Ecto neural progenitor cell (in vitro differentiated cells): ENCODE data around the gene TMEM120A.

Experiments used
- DNase-seq: peaks from one replicate; pipeline ENCODE4 v3.0.0-alpha.2; 2018; ENCODE audit warnings: low spot score

TMEM120A gene

DNA sequence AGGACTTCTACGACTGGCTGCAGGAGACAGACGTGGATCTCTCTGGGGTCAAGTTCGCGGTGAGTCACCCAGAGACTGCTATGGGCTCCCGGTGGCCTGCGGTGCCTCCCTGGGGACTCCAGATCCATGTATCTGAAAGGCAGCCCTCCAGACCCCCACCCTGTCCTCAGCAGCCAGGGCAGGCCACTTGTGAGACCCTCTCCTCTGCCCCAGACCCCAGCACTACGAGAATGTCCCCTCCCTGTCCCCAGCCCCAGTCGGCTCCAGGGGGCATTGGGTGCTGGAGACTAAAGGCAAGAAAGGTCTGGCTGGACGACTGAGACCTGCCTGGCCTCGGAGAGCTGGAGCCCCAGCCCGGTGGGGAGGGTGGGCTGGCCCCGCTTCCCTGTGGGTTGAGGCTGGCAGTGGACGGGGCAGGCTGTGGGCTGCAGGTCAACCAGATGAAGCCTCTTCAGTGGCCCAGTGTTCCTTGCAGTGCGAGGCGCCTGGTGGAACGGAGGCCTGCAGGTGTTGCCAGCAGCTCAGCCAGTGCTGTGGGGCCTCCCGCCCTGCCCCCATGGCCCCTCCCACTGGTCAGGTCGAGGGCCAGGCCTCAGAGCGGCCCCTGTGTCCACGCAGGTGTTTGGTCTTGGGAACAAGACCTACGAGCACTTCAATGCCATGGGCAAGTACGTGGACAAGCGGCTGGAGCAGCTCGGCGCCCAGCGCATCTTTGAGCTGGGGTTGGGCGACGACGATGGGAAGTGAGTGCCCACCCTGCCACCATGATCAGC, 13.8 kb downstream of the TMEM120A start:
- DNase-seq = no peak

DNA sequence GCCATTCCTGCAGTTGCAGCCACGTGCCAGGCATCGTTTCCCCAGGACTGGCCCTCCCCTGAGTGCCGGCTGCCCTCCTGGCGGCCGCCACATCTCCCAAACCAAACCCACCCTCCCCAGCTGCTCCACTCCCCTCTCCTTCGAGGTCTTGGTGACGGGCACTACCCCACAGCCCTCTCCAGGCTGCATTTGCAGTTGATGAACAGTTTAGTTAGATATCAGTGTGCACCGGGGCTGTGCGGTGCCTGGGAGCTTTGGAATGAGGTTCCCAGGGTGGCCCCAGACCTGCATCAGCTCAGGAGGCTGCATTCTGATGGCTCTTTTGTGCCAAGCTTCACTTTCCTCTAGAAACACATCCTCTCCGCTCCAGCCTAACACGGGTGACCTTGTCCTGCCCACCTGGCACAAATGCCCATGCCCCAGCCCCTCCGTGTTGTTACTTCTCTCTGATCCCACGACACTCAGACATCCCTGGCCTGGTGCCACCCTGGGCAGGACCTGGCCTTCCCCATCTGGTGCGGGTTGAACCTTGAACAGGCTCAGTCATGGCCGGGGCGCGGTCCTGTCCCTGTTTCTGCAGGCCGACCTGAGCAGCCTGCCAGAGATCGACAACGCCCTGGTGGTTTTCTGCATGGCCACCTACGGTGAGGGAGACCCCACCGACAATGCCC, 14.5 kb downstream of the TMEM120A start:
- no peak for DNase-seq

DNA sequence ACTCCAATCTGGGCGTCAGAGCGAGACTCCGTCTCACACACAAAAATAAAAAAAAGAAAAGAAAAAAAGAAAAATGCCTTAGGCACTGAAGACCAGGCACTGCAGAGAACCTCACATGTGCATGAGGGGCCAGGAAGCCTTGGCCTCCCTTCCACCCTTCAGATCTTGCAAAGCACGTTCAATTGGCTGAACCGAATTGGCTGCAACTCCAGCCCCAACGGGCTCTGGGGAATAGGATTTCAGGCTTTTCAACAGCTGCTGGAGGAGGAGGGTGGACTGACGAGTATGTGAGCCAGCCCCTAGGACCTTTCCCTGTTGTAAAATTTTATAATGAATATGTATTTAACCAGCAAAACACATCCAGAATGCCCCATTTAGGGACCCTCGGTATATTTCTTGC, 16.7 kb downstream of the TMEM120A start:
- DNase-seq = no peak

DNA sequence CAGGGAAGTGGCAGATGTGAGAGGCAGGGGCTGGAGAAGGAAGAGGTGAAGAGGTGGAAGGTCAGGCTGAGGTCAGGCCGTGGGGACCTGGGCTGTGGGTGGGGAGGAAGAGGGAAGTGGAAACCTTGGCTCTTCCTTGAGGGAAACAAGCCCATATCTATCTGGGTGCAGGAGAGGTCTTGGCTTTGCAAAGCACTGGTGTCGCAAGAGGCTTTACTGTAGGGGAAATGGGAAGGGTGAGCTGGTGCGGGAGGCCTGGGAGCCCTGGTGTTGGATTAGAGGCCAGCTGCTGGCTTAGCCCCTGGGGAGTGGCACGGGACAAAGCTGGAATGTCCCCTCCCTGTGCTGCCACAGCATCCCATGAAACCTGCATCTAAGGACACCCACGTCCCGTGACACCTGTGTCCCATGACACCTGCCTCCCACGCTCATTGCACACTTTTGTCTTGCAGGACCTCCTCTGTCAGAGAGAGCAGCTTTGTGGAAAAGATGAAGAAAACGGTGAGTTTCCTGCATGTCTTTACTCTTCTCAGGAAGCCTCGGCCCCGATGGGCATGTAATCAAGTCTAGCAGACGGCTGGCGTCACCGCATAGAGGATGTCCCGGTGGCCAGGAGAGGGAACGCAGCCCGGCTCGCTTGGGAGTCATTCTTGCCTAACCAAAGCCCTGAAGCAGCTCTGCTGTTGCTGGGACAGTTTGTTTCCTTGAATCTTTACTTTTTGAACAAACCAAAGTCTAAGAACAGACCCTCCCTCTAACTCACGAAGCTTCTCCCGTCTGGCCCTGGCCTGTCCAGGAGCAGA, 22.2 kb downstream of the TMEM120A start:
- DNase-seq = peak; percentile 66

DNA sequence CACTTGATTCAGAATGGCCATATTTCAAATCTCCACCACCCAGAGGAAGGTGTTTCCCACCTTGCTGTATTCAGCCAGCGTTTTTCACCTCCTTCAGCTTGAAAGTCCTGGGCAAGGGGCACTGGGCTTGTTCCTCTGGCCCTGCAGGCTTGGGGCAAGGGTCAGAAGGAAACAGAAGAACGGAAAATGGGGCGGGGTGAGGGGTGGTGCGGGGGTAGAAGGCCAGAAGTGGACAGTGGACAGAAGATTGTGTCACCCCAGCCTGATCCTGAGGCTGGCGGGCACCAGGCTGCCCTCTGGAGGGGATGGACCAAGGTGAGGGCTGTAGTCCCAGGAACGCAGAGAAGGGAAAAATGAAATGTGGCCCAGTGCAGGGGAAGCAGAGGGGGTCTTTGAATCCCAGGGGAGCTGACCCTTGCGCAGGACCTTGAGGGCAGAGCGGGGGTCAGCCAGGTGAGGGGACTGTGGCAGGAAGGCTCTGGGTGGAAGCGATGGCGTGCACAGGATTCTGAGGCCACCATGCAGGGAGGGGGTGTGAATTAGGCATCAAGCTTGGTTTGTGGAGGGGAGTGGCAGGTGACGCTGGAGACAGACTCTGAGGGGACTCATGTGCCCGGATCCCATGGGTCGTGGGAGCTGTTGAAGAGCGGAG, 23.0 kb downstream of the TMEM120A start:
- DNase-seq = no peak

DNA sequence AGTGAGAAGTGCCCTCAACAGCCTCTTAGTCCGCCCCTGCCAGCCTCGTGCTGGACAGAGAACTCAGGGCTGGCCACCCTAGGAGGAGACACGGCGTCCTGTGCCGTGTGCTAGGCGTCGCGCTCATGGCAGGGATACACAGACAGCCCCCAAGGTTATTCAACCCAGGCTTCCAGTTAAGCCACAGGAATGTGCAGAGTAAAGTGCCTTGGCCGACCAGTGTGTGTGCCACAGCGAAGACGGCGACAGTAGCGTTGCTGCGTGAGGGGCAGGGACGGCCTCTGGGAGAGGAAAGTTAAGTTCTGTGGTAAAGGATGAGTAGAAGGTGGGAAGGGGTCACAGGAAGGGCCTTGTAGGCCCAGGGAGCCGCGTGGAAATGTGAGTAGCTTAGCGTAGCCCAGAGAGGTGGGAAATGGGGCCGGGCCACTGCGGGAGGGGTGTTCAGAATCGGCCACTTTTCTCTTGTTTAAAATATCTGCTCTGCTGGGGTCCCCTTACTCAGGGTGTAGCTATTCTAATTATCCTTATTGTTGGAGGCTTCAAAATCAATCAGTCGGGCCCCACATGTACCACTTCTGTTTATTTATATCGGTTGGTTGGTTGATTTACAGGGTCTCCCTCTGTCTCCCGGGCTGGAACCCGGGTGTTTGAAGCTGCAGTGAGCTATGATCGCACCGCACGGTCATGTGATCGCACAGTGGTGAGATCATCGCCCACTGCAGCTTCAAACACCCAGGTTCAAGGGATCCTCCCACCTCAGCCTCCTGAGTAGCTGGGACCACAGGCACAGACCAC, 24.5 kb downstream of the TMEM120A start:
- DNase-seq = no peak

DNA sequence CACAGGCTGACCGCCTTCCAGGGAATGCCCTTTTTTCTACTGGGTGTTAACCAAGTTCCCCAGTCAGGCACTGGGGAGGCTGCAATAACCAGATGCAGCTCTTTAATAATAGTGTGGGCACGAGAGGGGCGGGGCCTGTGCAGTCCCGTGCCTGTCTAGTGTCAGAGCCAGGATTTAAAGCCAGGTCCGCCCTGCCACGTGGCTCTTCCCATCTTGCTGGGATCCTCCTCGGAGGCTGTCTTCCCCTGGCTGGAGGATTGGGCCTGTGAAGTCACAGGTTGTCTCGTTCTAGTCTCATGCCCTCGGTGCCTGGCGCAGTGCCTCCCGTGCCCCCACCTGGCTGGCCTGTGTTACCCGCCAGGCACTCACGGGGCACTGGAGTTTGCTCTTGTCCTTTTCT, 25.2 kb downstream of the TMEM120A start:
- no peak for DNase-seq

DNA sequence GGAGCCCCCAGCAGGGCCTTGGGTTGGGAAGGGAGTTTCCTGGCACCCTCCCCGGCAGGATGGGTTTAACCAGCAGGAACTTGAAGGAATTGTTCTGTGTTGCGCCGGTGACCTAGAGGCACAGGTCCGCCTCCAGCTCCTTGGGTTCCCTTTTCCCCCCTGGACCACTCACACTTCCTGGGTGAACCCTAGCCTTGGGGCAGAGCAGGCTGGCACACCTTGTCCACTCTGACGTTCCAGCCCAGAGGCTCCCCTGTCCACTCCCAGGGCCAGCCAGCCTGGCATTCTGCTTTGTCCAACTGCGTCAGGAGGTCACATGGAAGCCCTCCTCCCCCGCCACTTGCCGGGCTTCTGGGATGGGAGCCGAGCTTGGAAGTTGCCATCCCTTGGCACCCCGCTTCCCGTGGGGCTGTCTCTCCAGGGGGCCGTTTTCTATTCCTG, 25.8 kb downstream of the TMEM120A start:
- DNase-seq = no peak

DNA sequence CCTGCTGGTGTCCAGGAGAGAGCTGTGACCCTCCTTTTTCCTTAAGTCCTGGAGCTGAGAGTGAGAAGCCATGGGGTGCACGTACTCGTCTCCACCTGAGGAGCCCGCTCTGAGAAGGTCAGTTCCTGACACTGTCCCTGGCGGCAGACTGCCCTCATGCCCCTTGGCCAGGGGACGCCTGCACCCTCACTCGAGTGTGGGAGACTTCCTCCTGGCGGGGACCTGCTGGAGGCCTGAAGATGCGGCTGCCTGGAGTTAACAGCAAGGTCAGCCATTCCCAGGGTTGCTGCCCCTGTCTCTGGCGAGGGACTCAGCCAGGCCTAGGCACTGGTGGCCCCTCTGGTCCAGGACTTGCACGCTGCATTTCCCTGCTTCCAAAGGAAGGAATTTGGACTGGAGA, 26.4 kb downstream of the TMEM120A start:
- DNase-seq = no peak

DNA sequence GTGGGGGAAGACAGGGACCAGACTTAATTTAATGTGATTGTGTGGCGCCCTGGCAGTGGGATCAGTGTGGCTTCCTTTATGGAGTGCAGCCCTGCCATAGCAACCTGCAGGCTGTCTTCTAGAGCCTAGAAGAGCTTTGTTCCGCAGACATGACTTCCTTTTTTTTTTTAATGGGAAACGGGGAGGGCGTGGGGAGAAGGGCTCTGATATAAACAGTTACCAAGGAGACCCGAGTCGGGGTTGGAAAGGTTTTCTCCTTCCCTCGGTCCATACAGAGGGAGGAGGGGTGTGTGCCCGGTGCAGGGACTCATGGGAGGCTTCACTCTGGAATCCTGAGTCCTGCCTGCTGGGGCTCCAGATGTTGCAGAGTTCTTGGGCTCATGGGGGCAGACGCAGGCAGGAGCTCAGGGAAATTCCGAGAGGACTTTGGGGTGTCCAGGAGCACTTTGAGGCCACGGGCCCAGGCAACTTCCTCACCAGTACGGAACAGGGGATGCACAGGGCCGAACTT, 26.9 kb downstream of the TMEM120A start:
- DNase-seq = peak; percentile 65

DNA sequence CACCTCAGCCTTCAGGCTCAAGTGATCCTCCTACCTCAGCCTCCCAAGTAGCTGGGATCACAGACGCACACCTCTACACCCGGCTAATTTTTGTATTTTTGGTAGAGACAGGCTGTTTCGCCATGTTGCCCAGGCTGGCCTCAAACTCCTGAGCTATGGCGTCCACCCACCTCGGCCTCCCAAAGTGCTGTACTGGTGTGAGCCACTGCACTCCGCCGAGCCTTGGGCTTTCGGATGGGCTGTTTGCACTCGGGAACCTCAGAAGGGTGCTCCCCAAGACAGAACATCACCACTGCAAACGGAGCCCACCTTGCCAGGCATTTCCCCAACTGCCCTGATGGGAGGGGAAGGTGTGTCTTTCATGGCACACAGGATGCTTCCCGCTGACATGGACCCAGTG, 27.3 kb downstream of the TMEM120A start:
- no peak for DNase-seq

DNA sequence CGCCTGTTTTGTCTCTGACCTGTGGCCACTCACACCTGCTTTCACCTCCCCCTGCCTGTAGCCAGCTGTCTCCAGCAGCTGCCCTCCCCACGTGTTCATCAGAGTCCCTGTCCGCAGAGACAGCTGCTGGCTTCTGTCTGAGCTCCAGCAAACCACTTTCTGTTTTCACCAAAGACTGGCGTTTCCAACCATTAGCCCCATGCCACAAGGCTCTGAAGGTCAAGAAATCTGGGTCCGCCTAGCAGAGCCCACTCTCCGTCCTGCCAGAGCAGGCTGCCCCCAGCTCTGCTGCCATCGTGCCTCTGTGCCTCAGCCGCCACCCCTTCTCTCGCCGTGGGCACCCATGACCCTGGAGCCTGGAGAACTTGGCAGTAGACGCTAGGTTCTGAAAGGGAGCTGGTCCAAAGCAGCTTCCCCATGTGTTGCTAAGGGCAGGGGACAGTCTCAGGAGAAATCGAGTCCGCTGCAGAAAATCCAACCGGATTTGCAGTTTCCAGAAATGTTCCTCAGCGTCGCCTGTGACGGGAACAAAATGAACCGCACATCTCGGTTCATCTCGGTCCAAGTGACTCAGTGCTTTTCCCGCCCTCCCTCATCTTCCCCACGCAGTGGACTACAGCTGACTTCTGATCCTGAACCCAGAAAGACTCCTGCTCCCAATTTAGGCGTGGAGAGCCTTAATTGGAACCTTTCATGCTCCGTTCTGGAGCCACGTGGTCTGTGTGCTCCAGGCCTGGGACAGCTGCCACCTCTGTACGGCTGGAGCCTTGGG, 28.0 kb downstream of the TMEM120A start:
- no peak for DNase-seq

DNA sequence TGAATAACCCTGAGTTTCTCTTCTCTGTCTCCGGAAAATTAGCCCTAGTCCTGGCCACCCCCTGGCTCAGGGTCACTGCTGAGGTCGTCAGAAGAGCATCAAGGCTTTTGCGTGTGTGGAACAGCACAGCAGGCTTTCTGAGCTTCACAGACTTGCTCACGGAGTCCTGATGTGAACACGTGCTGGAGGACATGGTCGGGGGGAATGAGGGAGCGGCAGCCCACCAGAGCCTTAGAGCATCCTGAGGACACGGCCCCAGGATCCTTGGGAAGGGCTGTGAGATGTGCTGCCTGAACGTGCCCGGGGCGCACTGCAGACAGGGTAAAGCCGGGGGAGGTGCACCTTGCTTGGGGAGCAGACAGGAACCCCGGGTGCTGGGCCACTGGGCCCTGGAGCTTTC, 28.8 kb downstream of the TMEM120A start:
- no peak for DNase-seq

DNA sequence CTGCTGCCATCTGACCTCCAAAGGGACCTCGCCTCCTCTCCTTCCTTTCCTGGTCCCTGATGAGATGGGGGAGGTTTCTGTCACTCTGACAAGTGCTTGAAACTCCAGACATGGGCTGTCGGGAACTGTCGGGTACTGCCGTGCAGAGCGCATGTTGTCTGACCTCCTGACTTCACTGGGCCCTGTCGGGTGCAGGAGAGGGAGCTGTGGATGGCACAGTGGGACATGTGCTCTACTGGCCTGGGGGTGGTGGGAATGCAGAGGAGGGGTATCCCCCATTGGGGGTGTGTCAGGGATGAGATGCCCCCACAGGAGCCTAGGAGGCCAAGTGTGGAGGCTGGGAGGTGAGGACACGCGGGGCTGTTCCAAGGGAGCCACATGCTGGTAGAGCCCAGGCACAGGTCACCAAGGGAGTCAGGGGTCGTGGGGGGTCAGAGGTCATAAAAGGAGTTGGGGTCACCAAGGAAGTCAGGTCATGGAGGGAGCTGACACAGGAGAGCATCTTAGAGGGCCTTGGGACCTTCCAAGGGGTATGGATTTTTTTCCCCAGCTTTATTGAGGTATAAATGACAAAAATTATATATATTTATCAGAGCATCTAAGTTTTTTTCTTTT, 30.9 kb downstream of the TMEM120A start:
- DNase-seq = no peak

DNA sequence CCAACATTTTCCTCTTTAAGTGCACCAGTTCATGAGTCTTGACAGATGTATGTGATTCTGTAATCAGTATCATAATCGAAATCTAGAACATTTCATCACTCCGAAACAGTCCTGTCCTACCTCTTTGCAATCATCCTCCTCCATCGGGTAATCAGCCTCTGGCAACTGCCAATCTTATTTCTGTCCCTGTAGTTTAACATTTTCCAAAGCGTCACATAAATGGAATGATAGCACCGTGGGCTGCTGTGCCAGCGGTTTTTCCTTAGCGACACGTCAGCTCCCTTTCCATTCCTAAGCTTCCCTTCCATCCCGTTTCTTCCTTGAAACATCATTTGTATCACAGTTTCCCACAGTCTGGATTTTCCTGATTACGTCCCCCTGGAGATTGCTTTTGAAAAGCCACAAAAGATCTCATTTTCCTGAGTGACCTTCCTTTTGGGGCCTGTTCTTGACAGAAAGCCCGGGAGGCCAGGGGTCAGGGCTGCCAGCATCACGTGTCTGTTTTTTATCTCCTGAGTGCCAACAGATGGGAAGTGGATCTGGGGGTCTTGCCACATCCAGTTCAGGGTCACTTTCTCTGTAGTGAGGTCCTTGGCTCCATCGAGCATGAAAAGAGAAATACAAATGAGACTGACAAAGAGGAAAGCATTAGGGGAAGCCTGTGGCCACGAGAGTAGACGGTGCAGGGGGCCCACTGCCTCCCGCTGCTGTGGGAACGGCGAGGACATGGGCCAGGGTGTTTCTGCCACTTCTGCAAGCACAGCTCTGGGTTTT, 31.6 kb downstream of the TMEM120A start:
- DNase-seq = peak; percentile 64

DNA sequence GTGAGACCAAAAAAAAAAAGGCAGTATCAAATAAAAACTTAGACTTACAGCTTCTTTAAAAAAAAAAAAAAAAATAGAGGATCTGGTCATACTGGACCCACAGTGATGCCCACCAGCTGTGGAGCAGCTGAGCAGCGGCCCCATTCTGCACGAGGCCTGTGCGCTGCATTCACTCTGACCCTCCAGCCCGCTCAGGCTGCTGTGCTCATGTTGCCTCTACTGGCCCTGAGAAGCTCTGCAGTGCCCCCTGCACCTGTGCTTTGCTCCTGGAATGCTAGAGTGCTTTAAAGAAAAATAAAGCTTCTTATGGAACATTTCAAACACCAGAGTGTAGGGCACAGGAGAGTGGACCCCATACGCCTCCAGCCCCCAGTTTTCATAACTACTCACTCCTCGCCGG, 33.2 kb downstream of the TMEM120A start:
- no peak for DNase-seq

DNA sequence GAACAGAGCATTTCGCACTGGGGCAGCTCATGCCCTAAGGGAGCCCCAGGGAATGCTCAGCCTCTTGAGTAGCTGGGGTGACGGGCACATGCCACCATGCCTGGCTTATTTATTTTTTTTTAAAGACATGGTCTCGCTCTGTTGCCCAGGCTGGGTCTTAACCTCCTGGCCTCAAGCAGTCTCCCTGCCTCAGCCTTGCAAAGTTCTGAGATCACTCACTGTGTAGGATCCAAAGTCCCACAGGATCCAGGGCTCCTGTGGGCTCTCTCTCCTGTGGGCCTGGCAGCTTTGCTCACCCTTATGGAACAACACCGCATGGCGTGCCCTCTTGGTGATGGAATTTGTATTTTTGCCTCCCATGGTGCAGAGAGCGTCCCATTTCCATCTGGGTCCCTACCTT, 34.0 kb downstream of the TMEM120A start:
- DNase-seq = no peak

DNA sequence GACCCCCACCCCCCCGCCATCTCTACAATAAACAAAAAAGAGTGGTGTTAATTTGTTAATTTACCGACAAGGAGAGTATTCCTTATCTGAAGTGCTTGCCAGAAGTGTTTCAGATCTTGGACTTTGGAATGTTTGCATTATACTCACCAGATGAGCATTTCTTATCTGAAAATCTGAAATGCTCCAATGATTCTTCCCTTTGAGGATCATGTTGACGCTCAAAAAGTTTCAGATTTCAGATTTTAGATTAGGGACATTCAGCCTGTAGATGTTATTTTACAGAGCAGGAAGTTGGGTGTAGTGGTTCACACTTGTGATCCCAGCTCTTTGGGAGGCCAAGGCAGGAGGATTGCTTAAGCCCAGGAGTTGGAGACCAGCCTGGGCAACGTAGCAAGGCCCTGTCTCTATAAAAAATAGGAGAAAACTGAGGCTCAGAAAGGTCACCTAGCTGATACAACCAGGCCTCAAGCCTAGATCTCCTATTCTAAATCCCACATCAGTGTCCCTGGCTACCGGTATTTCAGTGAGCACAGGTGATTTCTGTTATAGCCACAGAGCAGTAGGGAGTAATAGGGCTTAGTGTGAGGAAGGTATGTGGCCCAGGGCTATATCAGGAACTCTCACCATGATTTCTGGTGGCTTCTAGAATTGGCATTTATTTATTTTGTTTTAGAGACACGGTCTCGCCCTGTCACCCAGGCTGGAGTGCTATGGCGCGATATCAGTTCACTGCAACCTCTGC, 35.4 kb downstream of the TMEM120A start:
- no peak for DNase-seq
